OCI-LY1 (cell line): ENCODE results near the gene RNF40.

Experiments used
- H2AFZ ChIP-seq: fragments of 200-600 bp; sonication (generic), shearing (Covaris generic); 2 replicates; pipeline ENCODE4 v1.6.0; 2014; ENCODE audit warnings: antibody characterized with exemption, mild to moderate bottlenecking, low read length
- H3F3A ChIP-seq: fragments of 200-600 bp; sonication (generic), shearing (Covaris generic); 2 replicates; pipeline ENCODE4 v1.6.0; 2014; ENCODE audit warnings: mild to moderate bottlenecking, antibody characterized with exemption, low read length, moderate library complexity; ENCODE audit not compliant: insufficient read depth
- H3K27ac ChIP-seq: fragments of 200-600 bp; sonication (generic); 2 replicates; pipeline ENCODE4 v1.5.1; 2014; ENCODE audit warnings: low read length, mixed run types, mild to moderate bottlenecking, low read depth; ENCODE audit not compliant: poor library complexity, severe bottlenecking
- H3K27me3 ChIP-seq: fragments of 200-600 bp; sonication (generic); 2 replicates; pipeline ENCODE4 v1.6.0; 2014; ENCODE audit warnings: antibody characterized with exemption, mild to moderate bottlenecking, low read length, moderate library complexity; ENCODE audit not compliant: insufficient read depth
- H3K36me3 ChIP-seq: fragments of 200-600 bp; sonication (generic); 2 replicates; pipeline ENCODE4 v1.6.1; 2014; ENCODE audit warnings: mild to moderate bottlenecking, antibody characterized with exemption, low read length, moderate library complexity, mixed read lengths; ENCODE audit not compliant: insufficient read depth
- H3K4me1 ChIP-seq: fragments of 200-600 bp; sonication (generic); 2 replicates; pipeline ENCODE4 v1.5.1; 2014; ENCODE audit warnings: mild to moderate bottlenecking, low read length, moderate library complexity; ENCODE audit not compliant: insufficient read depth, severe bottlenecking
- H3K4me2 ChIP-seq: fragments of 200-600 bp; sonication (generic), shearing (Covaris generic); 2 replicates; pipeline ENCODE4 v1.6.1; 2014; ENCODE audit warnings: low read length
- H3K4me3 ChIP-seq: fragments of 200-600 bp; sonication (generic); 2 replicates; pipeline ENCODE4 v1.5.1; 2014; ENCODE audit warnings: low read length, low read depth, mild to moderate bottlenecking, mixed read lengths; ENCODE audit not compliant: poor library complexity, severe bottlenecking
- H3K79me2 ChIP-seq: fragments of 200-600 bp; shearing (Covaris generic); 2 replicates; pipeline ENCODE4 v1.6.1; 2016; ENCODE audit warnings: mixed run types, low read length, mixed read lengths; ENCODE audit not compliant: insufficient read depth
- H3K9ac ChIP-seq: fragments of 200-600 bp; sonication (generic), shearing (Covaris generic); 2 replicates; pipeline ENCODE4 v1.6.1; 2014; ENCODE audit warnings: mild to moderate bottlenecking, low read length, mixed read lengths
- H3K9me2 ChIP-seq: fragments of 200-600 bp; sonication (generic), shearing (Covaris generic); 2 replicates; pipeline ENCODE4 v1.6.1; 2014; ENCODE audit warnings: low read depth, mild to moderate bottlenecking, low read length, mixed read lengths
- H3K9me3 ChIP-seq: fragments of 200-600 bp; shearing (Covaris generic); 2 replicates; pipeline ENCODE4 v1.6.1; 2014; ENCODE audit warnings: low read length, mixed read lengths
- H4K20me1 ChIP-seq: fragments of 200-600 bp; sonication (generic), shearing (Covaris generic); 2 replicates; pipeline ENCODE4 v1.6.0; 2016; ENCODE audit warnings: mild to moderate bottlenecking, low read length; ENCODE audit not compliant: insufficient read depth
- CTCF ChIP-seq: fragments of 200-600 bp; sonication (generic), shearing (Covaris generic); IDR thresholded peaks from 2 replicates; pipeline ENCODE4 v1.5.1; 2017; ENCODE audit warnings: mild to moderate bottlenecking, antibody characterized with exemption, low read length, moderate library complexity, mixed read lengths
- EZH2 ChIP-seq: fragments of 200-600 bp; sonication (generic), shearing (Covaris generic); IDR thresholded peaks from 2 replicates; pipeline ENCODE4 v1.8.0; 2017; ENCODE audit warnings: borderline replicate concordance, mixed run types, mild to moderate bottlenecking, antibody characterized with exemption, low read length, moderate library complexity, mixed read lengths

The RNF40 gene

DNA sequence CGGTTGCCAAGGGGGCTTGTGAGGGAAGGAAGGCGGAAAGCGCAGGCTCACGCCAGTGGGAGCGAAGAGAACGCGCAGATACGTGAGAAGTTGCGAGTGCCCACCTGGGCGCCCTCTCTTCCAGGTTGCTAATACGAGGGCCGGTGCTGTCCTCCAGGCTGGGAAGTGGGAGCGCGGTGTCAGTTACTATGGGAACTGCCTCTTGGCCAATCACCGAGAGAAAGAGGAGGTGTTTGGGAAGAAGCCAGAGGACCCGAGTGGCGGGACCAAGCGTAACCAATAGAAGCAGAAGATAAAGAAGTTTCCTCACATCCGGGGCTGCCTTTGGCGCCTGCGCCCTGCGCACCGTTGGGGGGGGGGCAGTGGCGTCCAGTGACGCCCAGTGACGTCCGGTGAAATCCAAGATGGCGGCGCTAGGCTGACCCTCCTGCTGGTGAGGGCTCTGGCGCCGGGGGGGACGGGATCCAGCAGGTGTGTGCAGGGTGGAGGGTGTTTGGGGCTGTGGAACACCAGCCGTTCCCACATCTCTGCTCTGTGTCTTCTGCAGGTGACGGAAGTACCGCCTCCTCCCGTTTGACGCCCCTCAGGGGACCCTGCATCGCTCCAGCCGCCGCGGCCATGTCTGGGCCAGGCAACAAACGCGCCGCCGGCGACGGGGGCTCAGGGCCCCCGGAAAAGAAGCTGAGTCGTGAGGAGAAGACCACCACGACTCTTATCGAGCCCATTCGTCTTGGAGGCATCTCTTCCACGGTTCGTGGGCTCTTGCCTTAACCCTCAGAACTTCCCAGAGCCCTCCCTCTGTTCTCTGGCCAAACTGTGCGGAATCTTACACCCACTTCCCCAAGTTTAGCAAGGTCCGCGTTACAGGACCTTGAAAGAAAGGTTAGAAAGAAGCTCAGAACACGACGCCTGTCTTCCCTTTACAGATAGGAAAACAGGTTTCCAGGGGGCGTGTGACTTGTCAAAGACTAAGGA lies at the start of gene RNF40, which contains the start of gene CFAP119:
TSS of gene RNF40 (plus strand) at position 395 of the 975 bp plus-strand sequence. CDS start at position 619, 224 bp downstream.
TSS of gene CFAP119 (minus strand) at position 135 of the 975 bp plus-strand sequence. CDS start 314 bp downstream, outside the sequence.
- H3K4me3 ChIP-seq: peak within 1 kb of the TSS; percentile 84
- peak within 1 kb of the TSS; percentile 76 for H3K9ac ChIP-seq
- H2AFZ ChIP-seq: no peak within 1 kb of the TSS
- H3K9me2 ChIP-seq: no peaks in the 10 kb centered on the region
- H3K27ac ChIP-seq: peak within 1 kb of the TSS; percentile 76
- no peaks in the 10 kb centered on the region for H3K27me3 ChIP-seq
- peaks cover 63% of the 10 kb centered on the region for H3K36me3 ChIP-seq
- TF ChIP-seq EZH2: no peak
- no peak for TF ChIP-seq CTCF
- H3K4me1 ChIP-seq: peaks cover 37% of the 10 kb centered on the region
- no peaks in the 10 kb centered on the region for H3F3A ChIP-seq
- no peaks in the 10 kb centered on the region for H4K20me1 ChIP-seq
- no peaks in the 10 kb centered on the region; the same call in 1 of the 2 replicates for H3K79me2 ChIP-seq
- H3K4me2 ChIP-seq: peak within 1 kb of the TSS; percentile 90
- no peaks in the 10 kb centered on the region for H3K9me3 ChIP-seq

DNA sequence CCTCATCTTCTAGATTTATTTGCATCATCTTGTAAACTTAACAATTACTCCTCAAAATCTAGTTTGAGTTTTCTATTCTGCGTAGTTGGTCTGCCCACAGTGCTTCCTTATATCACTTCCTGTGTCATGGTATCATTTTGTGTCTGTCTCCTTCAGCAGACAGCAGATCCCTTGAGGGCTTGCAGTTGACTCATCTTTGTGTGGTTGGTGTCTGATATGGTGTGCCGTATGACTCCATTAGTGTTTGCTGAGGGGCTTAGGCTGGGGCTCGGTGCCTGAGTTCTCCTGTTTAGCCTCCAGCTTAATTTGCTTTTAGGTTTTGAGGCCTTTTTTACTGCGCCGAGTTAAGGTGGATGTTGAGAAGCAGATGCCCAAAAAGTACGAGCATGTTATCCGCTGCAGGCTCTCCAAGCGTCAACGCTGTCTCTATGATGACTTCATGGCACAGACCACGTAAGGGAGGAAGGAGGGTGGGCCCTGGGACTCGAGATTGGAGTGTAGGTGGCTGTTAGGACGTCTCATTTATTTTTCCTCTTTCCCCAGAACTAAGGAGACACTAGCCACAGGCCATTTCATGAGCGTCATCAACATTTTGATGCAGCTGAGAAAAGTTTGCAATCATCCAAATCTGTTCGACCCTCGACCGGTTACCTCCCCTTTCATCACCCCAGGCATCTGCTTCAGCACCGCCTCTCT lies 46.2 kb upstream of the RNF40 start:
- Histone ChIP-seq H3K27me3 (no peaks in the 10 kb centered on the region), H3K79me2 (peaks cover 2% of the 10 kb centered on the region; the same call in 1 of the 2 replicates), H3K9me3 (no peaks in the 10 kb centered on the region), H3K4me3 (no peak overlapping the region), H3K36me3 (peaks cover 94% of the 10 kb centered on the region), H3K27ac (no peak overlapping the region), H3F3A (no peaks in the 10 kb centered on the region), H3K9ac (no peak overlapping the region), H2AFZ (no peak overlapping the region), H3K4me2 (no peak overlapping the region), H3K4me1 (no peaks in the 10 kb centered on the region), H3K9me2 (no peaks in the 10 kb centered on the region), H4K20me1 (no peaks in the 10 kb centered on the region)
- TF ChIP-seq CTCF: no peak

DNA sequence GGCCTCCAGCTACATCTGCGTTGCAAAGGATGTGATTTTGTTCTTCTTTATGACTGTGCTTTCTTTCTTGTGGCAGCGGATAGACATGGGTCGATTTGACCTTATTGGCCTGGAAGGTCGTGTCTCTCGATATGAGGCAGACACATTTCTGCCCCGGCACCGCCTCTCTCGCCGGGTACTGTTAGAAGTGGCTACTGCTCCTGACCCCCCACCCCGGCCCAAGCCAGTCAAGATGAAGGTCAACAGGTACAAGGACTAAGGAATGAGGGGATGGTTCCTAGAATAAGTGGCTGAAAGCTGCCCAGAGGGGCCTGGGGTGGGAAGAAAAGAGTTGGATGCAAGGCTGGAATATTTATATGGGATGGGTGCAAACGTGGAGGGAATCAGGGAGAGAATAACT lies 42.0 kb upstream of the RNF40 start:
- Histone ChIP-seq H4K20me1 (no peaks in the 10 kb centered on the region), H3K36me3 (peaks cover 96% of the 10 kb centered on the region), H3K9me3 (no peaks in the 10 kb centered on the region), H3K4me1 (no peaks in the 10 kb centered on the region), H2AFZ (no peak overlapping the region), H3K27ac (no peak overlapping the region), H3K27me3 (no peaks in the 10 kb centered on the region), H3F3A (no peaks in the 10 kb centered on the region), H3K4me3 (no peak overlapping the region), H3K9me2 (no peaks in the 10 kb centered on the region), H3K4me2 (no peak overlapping the region), H3K79me2 (peaks cover 2% of the 10 kb centered on the region; the same call in 1 of the 2 replicates), H3K9ac (no peak overlapping the region)
- no peak for TF ChIP-seq EZH2
- TF ChIP-seq CTCF: no peak
